Fibroblast of mammary gland (primary cell): ENCODE results near the gene CDH4.

Experiments
- DNase-seq: peaks from one replicate; pipeline ENCODE4 v3.0.0-alpha.2; 2010; ENCODE audit warnings: low read depth
- H3K4me3 ChIP-seq: 2 replicates; pipeline ENCODE4 v1.5.1; 2011; ENCODE audit warnings: low read depth, mild to moderate bottlenecking, low read length, moderate library complexity; ENCODE audit not compliant: control insufficient read depth
- TF ChIP-seq, protein P1 (sequence below): conservative IDR thresholded peaks from 2 replicates; pipeline ENCODE4 v1.5.1; 2011; ENCODE audit warnings: low read depth, low read length, inconsistent platforms; ENCODE audit not compliant: control insufficient read depth, insufficient read depth

Gene CDH4

GRCh38 chr20:61660559-61660958 lies 408.5 kb downstream of the CDH4 start:
- H3K4me3 ChIP-seq, result no peak overlapping the region
- DNase-seq, result no peak
- TF ChIP-seq, protein P1, sequence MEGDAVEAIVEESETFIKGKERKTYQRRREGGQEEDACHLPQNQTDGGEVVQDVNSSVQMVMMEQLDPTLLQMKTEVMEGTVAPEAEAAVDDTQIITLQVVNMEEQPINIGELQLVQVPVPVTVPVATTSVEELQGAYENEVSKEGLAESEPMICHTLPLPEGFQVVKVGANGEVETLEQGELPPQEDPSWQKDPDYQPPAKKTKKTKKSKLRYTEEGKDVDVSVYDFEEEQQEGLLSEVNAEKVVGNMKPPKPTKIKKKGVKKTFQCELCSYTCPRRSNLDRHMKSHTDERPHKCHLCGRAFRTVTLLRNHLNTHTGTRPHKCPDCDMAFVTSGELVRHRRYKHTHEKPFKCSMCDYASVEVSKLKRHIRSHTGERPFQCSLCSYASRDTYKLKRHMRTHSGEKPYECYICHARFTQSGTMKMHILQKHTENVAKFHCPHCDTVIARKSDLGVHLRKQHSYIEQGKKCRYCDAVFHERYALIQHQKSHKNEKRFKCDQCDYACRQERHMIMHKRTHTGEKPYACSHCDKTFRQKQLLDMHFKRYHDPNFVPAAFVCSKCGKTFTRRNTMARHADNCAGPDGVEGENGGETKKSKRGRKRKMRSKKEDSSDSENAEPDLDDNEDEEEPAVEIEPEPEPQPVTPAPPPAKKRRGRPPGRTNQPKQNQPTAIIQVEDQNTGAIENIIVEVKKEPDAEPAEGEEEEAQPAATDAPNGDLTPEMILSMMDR, result no peak

DNA sequence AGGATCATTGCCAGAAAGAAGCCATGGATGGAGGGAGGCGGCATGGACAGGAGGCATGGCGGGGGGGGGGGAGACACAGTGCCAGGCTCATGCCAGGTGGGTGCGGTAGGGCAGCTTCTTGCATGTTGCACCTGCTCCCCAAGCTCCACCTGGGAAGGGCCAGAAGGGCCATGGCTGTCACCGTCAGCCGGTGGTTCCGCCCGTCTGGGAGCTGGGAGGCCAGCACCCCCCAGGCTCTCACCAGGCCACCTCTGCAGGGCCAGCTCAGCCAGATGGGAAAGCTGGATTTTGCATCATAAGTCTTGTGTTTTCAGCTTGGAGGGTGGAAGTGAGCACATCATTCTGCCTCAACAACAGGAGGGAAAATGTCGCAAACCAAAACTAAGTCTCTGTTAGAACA lies 409.0 kb downstream of the CDH4 start:
- no peak for DNase-seq
- TF ChIP-seq, protein P1, result no peak
- H3K4me3 ChIP-seq, result no peak overlapping the region

DNA sequence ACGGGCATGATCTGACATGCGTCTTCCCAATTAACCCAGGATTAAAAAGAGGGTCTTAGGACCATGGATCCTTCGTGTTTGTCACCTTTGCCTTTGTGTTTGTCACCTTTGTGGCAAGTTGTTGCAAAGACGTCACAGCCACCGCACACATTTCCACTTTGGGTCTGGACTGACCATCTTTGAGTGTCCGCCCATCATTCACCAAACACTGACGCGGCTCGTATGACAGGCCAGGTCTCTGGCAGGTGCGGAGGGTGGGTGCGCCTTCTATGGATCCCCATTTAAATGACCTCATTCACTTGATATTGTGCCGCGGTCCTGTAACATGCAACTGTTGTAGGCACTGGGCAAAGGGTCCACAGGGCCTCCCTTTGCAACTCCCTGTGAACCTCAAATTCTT lies 409.5 kb downstream of the CDH4 start:
- H3K4me3 ChIP-seq, result no peak overlapping the region
- TF ChIP-seq, protein P1, result no peak

DNA sequence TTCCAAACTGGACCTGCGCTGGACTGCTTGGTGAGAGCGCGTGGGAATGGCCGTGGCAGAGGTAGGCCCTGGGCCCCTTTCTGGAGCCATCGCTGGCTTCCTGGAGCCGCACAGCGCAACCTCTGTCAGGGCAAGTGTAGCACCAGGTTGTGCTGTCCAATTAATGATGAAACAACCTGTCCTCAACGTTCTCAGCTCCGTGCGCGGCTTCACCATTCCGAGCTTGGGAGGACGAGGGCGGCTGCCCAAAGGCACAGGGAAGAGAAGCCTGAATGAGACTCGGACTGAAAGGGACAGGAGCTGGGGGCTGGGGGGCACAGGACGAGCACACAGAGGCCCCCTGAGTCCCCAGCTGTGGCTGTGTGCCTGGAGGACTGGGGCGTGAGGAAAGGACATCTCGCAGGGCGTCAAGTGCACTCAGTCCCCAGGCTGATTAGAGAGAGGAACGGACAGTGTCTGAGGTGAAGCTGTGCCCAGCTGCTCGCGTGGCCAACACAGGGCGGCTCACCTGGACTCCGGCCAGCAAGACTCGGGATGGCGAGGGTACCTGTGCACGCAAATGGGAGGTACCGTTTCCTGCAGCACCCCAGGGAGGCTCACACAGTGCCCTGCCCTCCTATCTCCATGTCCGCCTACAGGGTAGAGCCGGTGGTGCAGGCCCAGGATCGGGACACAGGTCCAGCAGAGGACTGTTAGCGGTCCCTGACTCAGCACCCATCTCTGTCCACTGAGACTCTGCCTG lies 410.3 kb downstream of the CDH4 start:
- TF ChIP-seq, protein P1, result peak; percentile 5
- no peak for DNase-seq
- H3K4me3 ChIP-seq, result no peak overlapping the region

More for the DNA sequence above, 409.5 kb downstream of the CDH4 start:
- no peak for DNase-seq

- no peak overlapping the region for H3K4me3 ChIP-seq
- TF ChIP-seq, protein P1, result no peak
- DNase-seq, result no peak
These were observed 410.9 kb downstream of the CDH4 start for GRCh38 chr20:61662968-61663331.

GRCh38 chr20:61663521-61664425 lies 411.7 kb downstream of the CDH4 start:
- DNase-seq, result no peak
- TF ChIP-seq, protein P1, result no peak
- no peak overlapping the region for H3K4me3 ChIP-seq
